ENCODE data around the gene RNASE8.

The RNASE8 gene

DNA sequence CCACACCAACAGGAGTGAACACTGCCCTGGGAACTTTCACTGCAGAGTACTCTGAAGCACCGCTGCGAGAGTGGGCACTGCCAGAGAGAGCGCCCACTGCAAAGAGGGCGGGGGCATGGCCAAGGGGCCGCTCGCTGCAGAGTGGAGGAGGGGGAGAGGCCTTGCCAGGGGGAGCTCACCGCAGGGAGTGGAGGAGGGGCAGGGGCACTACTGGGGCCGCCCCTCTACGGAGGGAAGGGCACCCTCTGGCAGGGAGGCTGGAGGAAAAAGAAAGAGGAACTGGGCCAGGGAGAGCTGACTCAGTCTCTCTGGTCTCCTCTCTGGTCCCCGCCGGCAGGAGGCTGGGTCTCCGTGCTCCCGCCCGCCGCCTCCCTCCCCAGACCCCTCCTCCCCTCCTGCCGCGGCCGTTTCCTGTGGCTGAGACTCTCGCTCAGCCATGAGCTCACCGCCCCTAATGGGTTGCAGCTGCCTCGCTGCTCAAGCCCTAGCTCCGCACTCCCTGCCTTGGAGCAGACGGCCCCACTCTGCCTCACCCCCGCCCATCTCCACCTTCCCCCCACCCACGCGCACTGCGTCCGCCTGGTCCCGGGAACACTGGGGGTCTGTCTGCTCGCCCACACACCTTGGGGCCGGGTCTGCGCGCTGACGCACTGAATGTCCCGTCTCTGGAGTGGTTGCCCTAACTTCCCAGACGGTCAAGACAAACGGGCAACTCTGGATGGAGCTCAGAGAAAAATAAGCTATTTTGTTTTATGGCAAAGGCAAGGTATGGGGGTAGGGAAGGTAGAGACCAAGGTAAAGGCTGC is 13.8 kb downstream of the RNASE8 start:
- H3K4me3 ChIP-seq (ENCODE audit: low read length), result peak overlapping the region; percentile 67
- no peaks in the 10 kb centered on the region for H3K36me3 ChIP-seq (ENCODE audit: control insufficient read depth, low read length)
- H3K79me2 ChIP-seq (ENCODE audit: control insufficient read depth, low read length), result no peaks in the 10 kb centered on the region
- peak overlapping the region; percentile 89 for H3K4me2 ChIP-seq (ENCODE audit: low read length)
- peaks cover 45% of the 10 kb centered on the region for H3K27me3 ChIP-seq (ENCODE audit: control insufficient read depth, low read length)
- peaks cover 8% of the 10 kb centered on the region; the same call in 1 of the 2 replicates for H3F3A ChIP-seq (ENCODE audit: control insufficient read depth, insufficient read depth)
- no peak overlapping the region for H3K27ac ChIP-seq (ENCODE audit: low read depth, low read length)
- TF ChIP-seq, protein P1, sequence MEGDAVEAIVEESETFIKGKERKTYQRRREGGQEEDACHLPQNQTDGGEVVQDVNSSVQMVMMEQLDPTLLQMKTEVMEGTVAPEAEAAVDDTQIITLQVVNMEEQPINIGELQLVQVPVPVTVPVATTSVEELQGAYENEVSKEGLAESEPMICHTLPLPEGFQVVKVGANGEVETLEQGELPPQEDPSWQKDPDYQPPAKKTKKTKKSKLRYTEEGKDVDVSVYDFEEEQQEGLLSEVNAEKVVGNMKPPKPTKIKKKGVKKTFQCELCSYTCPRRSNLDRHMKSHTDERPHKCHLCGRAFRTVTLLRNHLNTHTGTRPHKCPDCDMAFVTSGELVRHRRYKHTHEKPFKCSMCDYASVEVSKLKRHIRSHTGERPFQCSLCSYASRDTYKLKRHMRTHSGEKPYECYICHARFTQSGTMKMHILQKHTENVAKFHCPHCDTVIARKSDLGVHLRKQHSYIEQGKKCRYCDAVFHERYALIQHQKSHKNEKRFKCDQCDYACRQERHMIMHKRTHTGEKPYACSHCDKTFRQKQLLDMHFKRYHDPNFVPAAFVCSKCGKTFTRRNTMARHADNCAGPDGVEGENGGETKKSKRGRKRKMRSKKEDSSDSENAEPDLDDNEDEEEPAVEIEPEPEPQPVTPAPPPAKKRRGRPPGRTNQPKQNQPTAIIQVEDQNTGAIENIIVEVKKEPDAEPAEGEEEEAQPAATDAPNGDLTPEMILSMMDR (IDR thresholded peaks at IDR 0.05; ENCODE audit: low read depth, low read length, poor library complexity, severe bottlenecking), result no peak
- no peak for TF ChIP-seq EZH2phosphoT487 (IDR thresholded peaks at IDR 0.05; ENCODE audit: borderline replicate concordance, low read length)
- peaks cover 46% of the 10 kb centered on the region for H3K4me1 ChIP-seq (ENCODE audit: control insufficient read depth, low read length)
- H4K20me1 ChIP-seq (ENCODE audit: control insufficient read depth, insufficient read depth, low read depth, low read length), result no peaks in the 10 kb centered on the region
- H3K9me2 ChIP-seq (replicated peaks; ENCODE audit: control insufficient read depth, low read length), result no peaks in the 10 kb centered on the region
- no peaks in the 10 kb centered on the region for H3K9me3 ChIP-seq (ENCODE audit: control insufficient read depth, insufficient read depth, low read length)

DNA sequence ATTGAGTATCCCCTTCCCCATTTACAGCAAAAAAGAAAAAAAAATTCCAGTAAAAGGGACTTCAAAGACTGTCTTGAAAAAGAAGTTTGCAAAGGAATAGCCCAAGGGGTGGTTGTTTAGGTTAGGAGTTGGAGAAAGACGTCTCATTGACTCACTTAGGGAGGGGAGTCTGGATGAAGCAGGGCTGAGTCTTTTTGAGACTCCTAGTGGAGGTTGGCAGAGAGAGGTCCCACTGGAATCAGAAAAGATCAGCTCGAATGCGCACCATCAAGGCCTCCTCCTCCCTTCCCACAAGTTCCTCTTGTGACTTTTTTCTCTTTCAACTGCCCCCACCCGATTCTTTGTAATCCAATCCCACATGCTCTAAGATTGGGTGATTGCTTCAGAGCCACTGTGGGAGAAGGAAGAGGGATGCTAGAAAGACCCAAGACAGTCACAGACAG is 14.4 kb downstream of the RNASE8 start:
- Histone ChIP-seq H3K4me1 (ENCODE audit: control insufficient read depth, low read length) (peaks cover 46% of the 10 kb centered on the region), H3K27ac (ENCODE audit: low read depth, low read length) (no peak overlapping the region), H4K20me1 (ENCODE audit: control insufficient read depth, insufficient read depth, low read depth, low read length) (no peaks in the 10 kb centered on the region), H3K4me2 (ENCODE audit: low read length) (peak overlapping the region; percentile 89), H3K9me3 (ENCODE audit: control insufficient read depth, insufficient read depth, low read length) (no peaks in the 10 kb centered on the region), H3K79me2 (ENCODE audit: control insufficient read depth, low read length) (no peaks in the 10 kb centered on the region), H3K9me2 (replicated peaks; ENCODE audit: control insufficient read depth, low read length) (no peaks in the 10 kb centered on the region), H3K27me3 (ENCODE audit: control insufficient read depth, low read length) (peaks cover 40% of the 10 kb centered on the region), H3K4me3 (ENCODE audit: low read length) (peak overlapping the region; percentile 67), H3F3A (ENCODE audit: control insufficient read depth, insufficient read depth) (peaks cover 8% of the 10 kb centered on the region; the same call in 1 of the 2 replicates), H3K36me3 (ENCODE audit: control insufficient read depth, low read length) (no peaks in the 10 kb centered on the region)
- TF ChIP-seq, protein P1 (IDR thresholded peaks at IDR 0.05; ENCODE audit: low read depth, low read length, poor library complexity, severe bottlenecking), result no peak
- TF ChIP-seq EZH2phosphoT487 (IDR thresholded peaks at IDR 0.05; ENCODE audit: borderline replicate concordance, low read length), result no peak

DNA sequence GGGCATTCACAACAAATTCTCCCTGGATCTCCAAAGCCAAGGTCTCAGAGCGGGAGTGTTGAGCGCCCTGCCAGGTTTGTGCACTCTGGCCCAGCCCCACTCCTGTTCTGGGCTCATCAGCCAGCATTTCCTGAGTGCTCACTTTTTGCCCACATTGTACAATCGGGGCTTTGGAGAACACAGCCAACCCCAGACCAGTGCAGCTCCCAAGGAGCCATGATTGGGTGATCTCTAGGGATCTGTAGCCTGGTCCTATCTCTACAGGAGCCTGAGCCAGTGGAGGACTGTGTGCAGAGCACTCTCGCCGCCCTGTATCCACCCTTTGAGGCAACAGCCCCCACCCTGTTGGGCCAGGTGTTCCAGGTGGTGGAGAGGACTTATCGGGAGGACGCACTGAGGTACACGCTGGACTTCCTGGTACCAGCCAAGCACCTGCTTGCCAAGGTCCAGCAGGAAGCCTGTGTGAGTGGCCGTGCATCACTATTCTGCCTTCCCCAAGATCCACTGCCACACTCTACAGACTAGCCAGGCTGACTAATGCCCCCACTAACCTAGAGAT is 15.2 kb downstream of the RNASE8 start:
- Histone ChIP-seq H3K9me2 (replicated peaks; ENCODE audit: control insufficient read depth, low read length) (no peaks in the 10 kb centered on the region), H3K27ac (ENCODE audit: low read depth, low read length) (no peak overlapping the region), H3K4me3 (ENCODE audit: low read length) (no peak overlapping the region), H3K4me1 (ENCODE audit: control insufficient read depth, low read length) (peaks cover 42% of the 10 kb centered on the region), H3K27me3 (ENCODE audit: control insufficient read depth, low read length) (peaks cover 32% of the 10 kb centered on the region), H3K36me3 (ENCODE audit: control insufficient read depth, low read length) (no peaks in the 10 kb centered on the region), H4K20me1 (ENCODE audit: control insufficient read depth, insufficient read depth, low read depth, low read length) (no peaks in the 10 kb centered on the region), H3F3A (ENCODE audit: control insufficient read depth, insufficient read depth) (peaks cover 6% of the 10 kb centered on the region; the same call in 1 of the 2 replicates), H3K9me3 (ENCODE audit: control insufficient read depth, insufficient read depth, low read length) (no peaks in the 10 kb centered on the region), H3K79me2 (ENCODE audit: control insufficient read depth, low read length) (no peaks in the 10 kb centered on the region), H3K4me2 (ENCODE audit: low read length) (no peak overlapping the region)
- TF ChIP-seq, protein P1 (IDR thresholded peaks at IDR 0.05; ENCODE audit: low read depth, low read length, poor library complexity, severe bottlenecking), result no peak
- TF ChIP-seq EZH2phosphoT487 (IDR thresholded peaks at IDR 0.05; ENCODE audit: borderline replicate concordance, low read length), result no peak

Data from DOHH2 (cell line).